GM21717 (cell line): ENCODE results near the gene TPMT.
"Not testable (repeated sequence)": the region's sequence is repeated elsewhere in the genome, so short reads cannot be mapped to it uniquely, and the experiment has no call there.

ENCODE experiments used
- ATAC-seq: cut with Tn5 transposase; IDR thresholded peaks from one replicate; pipeline ENCODE4 v1.9.1; 2021; ENCODE audit warnings: mild to moderate bottlenecking, moderate library complexity; ENCODE audit not compliant: unreplicated experiment

TPMT gene

GRCh38 chr6:18160911-18161310 is 6.0 kb upstream of the TPMT start:
- ATAC-seq, result no peak

GRCh38 chr6:18155864-18156421 is 1.1 kb upstream of the TPMT start:
- peak; percentile 42 for ATAC-seq

GRCh38 chr6:18155150-18155863 is 430 bp upstream of the TPMT start, which contains the start of gene KDM1B:
KDM1B (plus strand) TSS chr6:18155422; CDS start chr6:18159896, 4,474 bp downstream.
- ATAC-seq, result peak; percentile 87

DNA sequence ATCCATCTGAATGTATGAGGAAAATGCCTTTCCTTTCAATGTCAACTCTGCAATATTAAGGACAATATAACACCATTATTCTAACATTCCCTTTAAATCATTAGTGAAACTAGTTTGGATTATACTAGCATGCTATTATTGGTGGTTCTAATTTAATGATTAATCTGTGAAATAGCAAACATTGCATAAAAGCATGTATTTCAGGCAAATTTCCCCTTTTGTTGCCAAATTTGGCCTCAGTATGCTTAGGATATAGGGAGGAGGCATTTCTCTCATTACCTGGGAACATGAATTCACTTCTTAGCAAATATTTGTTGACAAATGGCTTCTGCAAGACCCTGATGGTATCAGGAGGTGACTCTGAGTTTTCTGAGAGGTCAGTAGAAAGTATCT is 1.6 kb downstream of the TPMT start:
- ATAC-seq, result no peak

DNA sequence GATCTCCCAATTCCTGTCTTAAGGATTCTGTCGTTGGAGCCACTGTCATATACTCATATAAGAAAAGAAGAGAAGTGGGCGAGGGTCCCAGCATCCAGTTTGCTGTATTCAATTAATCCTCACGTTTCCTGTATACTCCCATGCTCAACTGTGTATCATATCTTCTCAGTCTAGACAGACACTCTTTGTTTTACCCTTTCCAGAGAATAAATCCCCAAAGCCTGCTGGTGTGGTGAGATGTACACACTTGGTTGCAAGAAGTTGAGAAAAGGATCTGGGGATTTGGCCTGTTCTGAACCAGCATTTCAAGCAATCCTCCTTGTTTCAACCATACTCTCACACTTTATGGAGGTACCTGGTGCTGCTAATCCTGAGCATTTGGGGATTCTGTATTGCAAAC is 3.1 kb downstream of the TPMT start:
- ATAC-seq, result no peak

DNA sequence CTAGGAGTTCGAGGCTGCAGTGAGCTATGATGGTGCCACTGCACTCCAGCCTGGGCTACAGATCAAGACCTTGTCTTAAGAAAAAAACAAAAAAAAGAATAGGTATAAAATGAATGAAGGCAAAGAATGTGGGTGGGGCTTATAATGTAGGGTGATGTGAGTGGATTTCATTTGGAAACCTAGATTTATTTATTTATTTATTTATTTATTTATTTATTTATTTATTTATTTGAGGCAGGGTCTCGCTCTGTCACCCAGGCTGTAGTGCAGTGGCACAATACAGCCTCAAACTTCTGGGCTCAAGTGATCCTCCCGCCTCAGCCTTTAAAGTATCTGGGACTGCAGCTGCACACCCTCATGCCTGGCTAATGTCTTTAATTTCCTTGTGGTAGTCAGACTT is 3.5 kb downstream of the TPMT start:
- ATAC-seq, result not testable (repeated sequence)

DNA sequence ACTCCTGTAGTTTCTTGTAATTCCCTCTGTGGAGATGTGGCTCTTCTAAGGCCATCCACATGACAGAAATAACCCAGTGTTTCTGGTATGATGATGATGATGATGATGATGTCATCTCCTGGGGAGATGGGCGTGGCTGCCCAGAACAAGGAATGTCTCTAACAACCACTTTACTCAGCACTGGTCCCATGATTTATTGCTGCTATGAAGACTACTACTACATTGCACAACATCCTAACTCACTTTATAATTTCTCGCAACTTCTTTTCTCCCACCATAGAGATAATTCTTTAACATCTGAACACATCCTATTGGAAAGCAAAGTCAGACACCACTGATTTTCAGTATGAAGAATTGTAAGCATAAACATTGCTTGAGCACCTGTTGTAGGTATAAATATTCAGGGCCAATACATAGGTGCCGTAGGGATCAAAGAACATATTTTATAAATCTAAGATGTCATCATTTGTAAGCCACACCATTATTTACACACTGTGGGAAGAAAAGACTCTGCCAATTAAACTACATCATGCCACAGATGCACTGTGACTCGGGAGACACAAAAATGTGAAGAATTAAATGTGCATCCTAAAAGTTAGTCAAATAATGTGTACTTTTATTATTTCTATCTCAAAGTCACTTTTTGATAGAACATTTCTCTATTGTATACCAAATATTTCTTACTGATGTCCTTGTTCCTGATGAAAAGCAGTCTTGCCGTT is 6.4 kb downstream of the TPMT start:
- ATAC-seq, result no peak

DNA sequence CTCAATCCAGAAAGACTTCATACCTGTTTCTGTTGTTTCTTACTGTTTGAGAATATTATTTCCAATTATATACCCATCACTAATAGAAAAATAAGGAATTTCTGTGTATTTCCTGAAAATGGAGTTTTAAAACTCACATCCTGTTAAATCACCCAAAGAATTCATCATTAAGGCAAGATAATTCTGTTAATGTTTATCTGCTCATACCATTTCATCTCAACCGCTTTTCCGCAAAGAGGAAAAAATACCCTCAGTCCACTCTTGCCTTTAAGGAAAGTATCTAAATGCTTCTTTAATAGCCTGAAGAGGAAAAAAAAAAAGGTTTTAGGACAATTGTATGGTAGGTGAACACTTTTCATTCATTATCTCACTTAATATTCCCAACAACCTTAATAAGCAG is 7.3 kb downstream of the TPMT start:
- no peak for ATAC-seq

DNA sequence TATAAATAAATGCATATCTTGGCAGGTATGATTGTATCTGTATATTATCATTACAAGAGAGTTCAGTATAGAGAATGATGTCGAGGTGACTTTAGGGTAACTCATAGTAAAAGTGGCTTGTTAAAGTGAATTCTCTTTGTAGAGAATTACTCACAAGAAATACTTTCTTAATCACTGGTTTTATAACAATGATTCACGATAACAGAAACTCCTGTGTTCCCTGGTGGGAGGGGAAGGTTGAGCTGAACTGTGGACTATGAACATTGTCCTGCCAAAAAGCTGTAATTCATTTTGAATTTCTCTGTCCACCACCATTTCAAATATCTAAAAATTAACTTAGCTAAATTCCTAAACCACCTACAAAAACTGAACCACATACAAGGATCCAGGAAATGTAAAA is 7.7 kb downstream of the TPMT start:
- ATAC-seq, result no peak

DNA sequence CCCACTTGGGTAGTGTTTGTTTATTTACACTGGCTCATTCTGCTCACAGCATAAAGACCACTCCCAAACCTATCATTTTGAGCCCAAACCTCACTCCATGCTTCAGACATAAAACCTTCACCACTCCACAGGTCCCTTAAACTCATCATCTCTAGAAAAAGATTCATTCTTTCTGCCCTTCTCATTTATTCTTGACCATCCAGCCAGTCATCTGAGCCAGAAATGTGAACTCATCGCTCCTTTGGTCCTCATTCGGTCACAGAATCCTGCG is 12.4 kb downstream of the TPMT start:
- no peak for ATAC-seq

- ATAC-seq, result no peak
These were observed 12.9 kb downstream of the TPMT start for GRCh38 chr6:18141805-18142590.

- ATAC-seq, result no peak
These were observed 14.8 kb downstream of the TPMT start for GRCh38 chr6:18139935-18140621.

GRCh38 chr6:18138906-18139305 is 16.0 kb downstream of the TPMT start:
- no peak for ATAC-seq

GRCh38 chr6:18136260-18136659 is 18.6 kb downstream of the TPMT start:
- no peak for ATAC-seq

DNA sequence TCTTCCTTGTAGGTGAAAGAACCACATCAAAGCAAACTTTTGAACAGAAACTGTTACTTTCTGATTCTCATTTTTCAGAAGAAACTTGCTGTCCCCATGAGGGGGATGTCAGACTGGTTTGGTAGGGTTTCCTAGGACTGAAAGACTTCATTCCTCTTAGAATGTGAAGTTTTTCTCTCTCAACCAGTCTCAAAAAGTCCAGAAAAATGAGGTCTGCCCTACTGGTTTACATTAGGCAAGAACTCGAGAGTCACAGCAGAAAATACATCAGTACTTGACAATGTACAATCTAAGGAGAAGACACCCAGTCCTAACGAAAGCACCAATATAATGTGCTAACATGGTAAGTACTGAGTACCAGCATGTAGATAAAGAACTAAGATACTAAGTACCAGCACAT is 19.7 kb downstream of the TPMT start:
- no peak for ATAC-seq

GRCh38 chr6:18132346-18132745 is 22.5 kb downstream of the TPMT start:
- no peak for ATAC-seq

- no peak for ATAC-seq
These were observed 28.8 kb downstream of the TPMT start for GRCh38 chr6:18126121-18126520.

- peak; percentile 97 for ATAC-seq
These were observed 32.5 kb downstream of the TPMT start, which contains the start of gene NHLRC1 for GRCh38 chr6:18122128-18123093. NHLRC1 (minus strand) TSS chr6:18122677; CDS start chr6:18122606, 71 bp downstream.

GRCh38 chr6:18121580-18122127 is 33.2 kb downstream of the TPMT start:
- ATAC-seq, result no peak
